SU-DHL-6 (cell line): ENCODE measurements around the gene NEMF.
"Not testable (repeated sequence)": the region's sequence is repeated elsewhere in the genome, so short reads cannot be mapped to it uniquely, and the experiment has no call there.

ENCODE experiments used
- H2AFZ ChIP-seq: fragments of 200-600 bp; sonication (generic); 2 replicates; pipeline ENCODE4 v1.6.1; 2014; ENCODE audit warnings: low read depth, mild to moderate bottlenecking, moderate library complexity, mixed read lengths, antibody characterized with exemption, low read length; ENCODE audit not compliant: severe bottlenecking
- H3F3A ChIP-seq: fragments of 200-600 bp; shearing (Covaris generic); 2 replicates; pipeline ENCODE4 v1.6.0; 2016; ENCODE audit warnings: antibody characterized with exemption, mild to moderate bottlenecking; ENCODE audit not compliant: insufficient read depth
- H3K27ac ChIP-seq: fragments of 200-600 bp; sonication (generic); 2 replicates; pipeline ENCODE4 v1.5.1; 2016; ENCODE audit warnings: low read depth, mild to moderate bottlenecking, low read length, moderate library complexity, mixed read lengths
- H3K27me3 ChIP-seq: fragments of 200-600 bp; sonication (generic), shearing (Covaris generic); 2 replicates; pipeline ENCODE4 v1.6.0; 2014; ENCODE audit warnings: mild to moderate bottlenecking, low read length
- H3K36me3 ChIP-seq: fragments of 200-600 bp; sonication (generic); 2 replicates; pipeline ENCODE4 v1.6.1; 2014; ENCODE audit warnings: mild to moderate bottlenecking, low read length, mixed read lengths
- H3K4me2 ChIP-seq: fragments of 300-600, 200-600 bp; shearing (Covaris generic), sonication (generic); 2 replicates; pipeline ENCODE4 v1.6.0; 2014; ENCODE audit warnings: low read length, low read depth, mild to moderate bottlenecking; ENCODE audit not compliant: poor library complexity, severe bottlenecking
- H3K4me3 ChIP-seq: fragments of 200-600 bp; sonication (generic); 2 replicates; pipeline ENCODE4 v1.5.1; 2014; ENCODE audit warnings: antibody characterized with exemption, low read length, mild to moderate bottlenecking, mixed read lengths; ENCODE audit not compliant: insufficient read depth, poor library complexity, severe bottlenecking
- H3K79me2 ChIP-seq: fragments of 200-600 bp; sonication (generic); 2 replicates; pipeline ENCODE4 v1.6.1; 2014; ENCODE audit warnings: mild to moderate bottlenecking, low read length, moderate library complexity; ENCODE audit not compliant: insufficient read depth
- H3K9ac ChIP-seq: fragments of 200-600 bp; sonication (generic); 2 replicates; pipeline ENCODE4 v1.7.0; 2014; ENCODE audit warnings: mild to moderate bottlenecking, low read length
- H3K9me2 ChIP-seq: fragments of 200-600 bp; sonication (generic); replicated peaks from 2 replicates; pipeline ENCODE4 v1.6.1; 2014; ENCODE audit warnings: low read length; ENCODE audit not compliant: insufficient read depth
- H3K9me3 ChIP-seq: fragments of 200-600 bp; sonication (generic); 2 replicates; pipeline ENCODE4 v1.6.1; 2014; ENCODE audit warnings: low read length, mixed read lengths; ENCODE audit not compliant: insufficient read depth
- H4K20me1 ChIP-seq: fragments of 200-600 bp; sonication (generic); 2 replicates; pipeline ENCODE4 v1.6.1; 2014; ENCODE audit warnings: low read depth, mild to moderate bottlenecking, antibody characterized with exemption, low read length, moderate library complexity, mixed read lengths
- EZH2phosphoT487 ChIP-seq: fragments of 200-600 bp; sonication (generic), shearing (Covaris generic); conservative IDR thresholded peaks from 2 replicates; pipeline ENCODE4 v1.6.1; 2018; ENCODE audit warnings: mild to moderate bottlenecking, antibody characterized with exemption, low read length, moderate library complexity, mixed read lengths
- TF ChIP-seq, protein P1 (sequence below): fragments of 200-600 bp; sonication (generic); IDR thresholded peaks from one replicate; pipeline ENCODE4 v1.5.1; 2017; ENCODE audit warnings: antibody characterized with exemption, mild to moderate bottlenecking, low read length, moderate library complexity; ENCODE audit not compliant: insufficient read depth, poor library complexity, severe bottlenecking

The NEMF gene

GRCh38 chr14:49778421-49778820 lies 74.2 kb downstream of the NEMF start:
- no peak overlapping the region for H3K4me3 ChIP-seq
- H3K4me2 ChIP-seq = no peak overlapping the region
- no peak overlapping the region for H2AFZ ChIP-seq
- no peak overlapping the region for H3K27ac ChIP-seq
- peaks cover 6% of the 10 kb centered on the region; the same call in 1 of the 2 replicates for H3F3A ChIP-seq
- H3K36me3 ChIP-seq = peaks cover 26% of the 10 kb centered on the region
- no peaks in the 10 kb centered on the region for H4K20me1 ChIP-seq
- H3K9ac ChIP-seq = no peak overlapping the region
- no peak for TF ChIP-seq EZH2phosphoT487
- TF ChIP-seq, protein P1, sequence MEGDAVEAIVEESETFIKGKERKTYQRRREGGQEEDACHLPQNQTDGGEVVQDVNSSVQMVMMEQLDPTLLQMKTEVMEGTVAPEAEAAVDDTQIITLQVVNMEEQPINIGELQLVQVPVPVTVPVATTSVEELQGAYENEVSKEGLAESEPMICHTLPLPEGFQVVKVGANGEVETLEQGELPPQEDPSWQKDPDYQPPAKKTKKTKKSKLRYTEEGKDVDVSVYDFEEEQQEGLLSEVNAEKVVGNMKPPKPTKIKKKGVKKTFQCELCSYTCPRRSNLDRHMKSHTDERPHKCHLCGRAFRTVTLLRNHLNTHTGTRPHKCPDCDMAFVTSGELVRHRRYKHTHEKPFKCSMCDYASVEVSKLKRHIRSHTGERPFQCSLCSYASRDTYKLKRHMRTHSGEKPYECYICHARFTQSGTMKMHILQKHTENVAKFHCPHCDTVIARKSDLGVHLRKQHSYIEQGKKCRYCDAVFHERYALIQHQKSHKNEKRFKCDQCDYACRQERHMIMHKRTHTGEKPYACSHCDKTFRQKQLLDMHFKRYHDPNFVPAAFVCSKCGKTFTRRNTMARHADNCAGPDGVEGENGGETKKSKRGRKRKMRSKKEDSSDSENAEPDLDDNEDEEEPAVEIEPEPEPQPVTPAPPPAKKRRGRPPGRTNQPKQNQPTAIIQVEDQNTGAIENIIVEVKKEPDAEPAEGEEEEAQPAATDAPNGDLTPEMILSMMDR = no peak
- H3K79me2 ChIP-seq = no peaks in the 10 kb centered on the region
- no peaks in the 10 kb centered on the region for H3K27me3 ChIP-seq
- H3K9me3 ChIP-seq = no peaks in the 10 kb centered on the region
- H3K9me2 ChIP-seq = no peaks in the 10 kb centered on the region

DNA sequence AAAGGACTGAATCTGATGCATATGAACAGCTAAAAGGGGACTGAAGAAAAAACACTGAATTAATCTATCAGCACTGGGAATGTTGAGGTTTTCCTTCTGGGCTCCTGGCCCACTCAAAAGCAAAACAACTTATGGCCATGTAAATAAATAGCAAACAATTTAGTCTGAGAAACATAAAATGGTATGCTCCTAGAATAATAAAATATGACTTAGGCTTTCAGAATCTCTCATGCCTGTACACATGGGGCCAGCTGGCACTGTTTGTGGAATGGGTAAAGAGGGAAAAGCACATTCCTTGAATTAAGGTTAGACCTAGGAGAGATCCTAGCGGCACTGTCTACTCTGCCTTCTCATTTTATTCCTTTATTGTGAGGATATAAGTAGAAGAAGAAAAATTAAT lies 78.5 kb downstream of the NEMF start:
- no peak for TF ChIP-seq EZH2phosphoT487
- TF ChIP-seq, protein P1 = no peak
- H3K4me3 ChIP-seq = no peak overlapping the region
- H3K9me3 ChIP-seq = no peaks in the 10 kb centered on the region
- H3F3A ChIP-seq = peaks cover 5% of the 10 kb centered on the region; the same call in 1 of the 2 replicates
- H3K79me2 ChIP-seq = no peaks in the 10 kb centered on the region
- no peak overlapping the region for H3K9ac ChIP-seq
- H3K27ac ChIP-seq = no peak overlapping the region
- H3K27me3 ChIP-seq = no peaks in the 10 kb centered on the region
- H3K9me2 ChIP-seq = no peaks in the 10 kb centered on the region
- H4K20me1 ChIP-seq = no peaks in the 10 kb centered on the region
- peaks cover 9% of the 10 kb centered on the region; the same call in 1 of the 2 replicates for H3K36me3 ChIP-seq
- no peak overlapping the region for H2AFZ ChIP-seq
- H3K4me2 ChIP-seq = no peak overlapping the region

DNA sequence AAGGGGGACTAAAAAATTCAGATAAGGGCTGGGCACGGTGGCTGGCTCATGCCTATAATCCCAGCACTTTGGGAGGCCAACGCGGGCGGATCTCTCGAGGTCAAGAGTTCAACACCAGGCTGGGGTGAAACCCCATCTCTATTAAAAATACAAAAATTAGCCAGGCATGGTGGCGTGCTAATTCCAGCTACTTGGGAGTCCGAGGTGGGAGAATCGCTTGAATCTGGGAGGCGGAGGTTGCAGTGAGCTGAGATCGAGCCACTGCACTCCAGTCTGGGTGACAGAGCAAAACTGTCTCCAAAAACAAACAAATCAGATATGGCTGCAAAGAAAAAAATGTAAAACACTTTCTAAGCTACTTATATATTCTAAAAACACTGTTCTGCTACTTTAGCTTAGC lies 80.9 kb downstream of the NEMF start:
- not testable (repeated sequence) for H3K36me3 ChIP-seq, H3K79me2 ChIP-seq, H2AFZ ChIP-seq, H3K4me3 ChIP-seq, H3K27me3 ChIP-seq, H3K9me2 ChIP-seq, H4K20me1 ChIP-seq, H3K9ac ChIP-seq, H3K4me2 ChIP-seq, H3K9me3 ChIP-seq
- peaks cover 16% of the 10 kb centered on the region for H3F3A ChIP-seq
- H3K27ac ChIP-seq = peak overlapping the region; percentile 24; the same call in 1 of the 2 replicates

GRCh38 chr14:49770212-49770817 lies 82.3 kb downstream of the NEMF start:
- H3K4me3 ChIP-seq = no peak overlapping the region
- H3K27ac ChIP-seq = no peak overlapping the region
- H3K9ac ChIP-seq = no peak overlapping the region
- H3K79me2 ChIP-seq = no peaks in the 10 kb centered on the region
- peaks cover 5% of the 10 kb centered on the region; the same call in 1 of the 2 replicates for H3K36me3 ChIP-seq
- no peak overlapping the region for H2AFZ ChIP-seq
- peak overlapping the region; percentile 99 for H3K4me2 ChIP-seq
- H3K27me3 ChIP-seq = no peaks in the 10 kb centered on the region
- H3K9me2 ChIP-seq = no peaks in the 10 kb centered on the region
- no peaks in the 10 kb centered on the region for H4K20me1 ChIP-seq
- peaks cover 16% of the 10 kb centered on the region for H3F3A ChIP-seq
- no peaks in the 10 kb centered on the region for H3K9me3 ChIP-seq
- TF ChIP-seq, protein P1 = no peak
- TF ChIP-seq EZH2phosphoT487 = no peak
